ENCODE data around the gene CD22.

- TF ChIP-seq CTCF (IDR thresholded peaks at IDR 0.05; ENCODE audit: poor library complexity, severe bottlenecking) = no peak
- TF ChIP-seq REST (IDR thresholded peaks at IDR 0.05; ENCODE audit: borderline replicate concordance) = no peak
- TF ChIP-seq EZH2 (IDR thresholded peaks at IDR 0.05; ENCODE audit: borderline replicate concordance, insufficient read depth, low read length, poor library complexity, severe bottlenecking) = no peak
- no peak for TF ChIP-seq POLR2AphosphoS5 (IDR thresholded peaks at IDR 0.05)
Measured at GRCh38 chr19:35311901-35312665, 16.9 kb upstream of the CD22 start.

Data from neural cell (in vitro differentiated cells).